ENCODE results near the gene ARPP21.
"Not testable (repeated sequence)": the region's sequence is repeated elsewhere in the genome, so short reads cannot be mapped to it uniquely, and the experiment has no call there.

The ARPP21 gene

GRCh38 chr3:35639254-35640186 lies at the start of gene ARPP21:
ARPP21 (plus strand) TSS chr3:35639525; CDS start chr3:35681752, 42,227 bp downstream.
- H3K4me3 ChIP-seq (ENCODE audit: low read length): no peak within 1 kb of the TSS
- no peak for TF ChIP-seq ZNF274 (IDR thresholded peaks at IDR 0.05; ENCODE audit: low read depth, low read length)

- TF ChIP-seq ZNF274 (IDR thresholded peaks at IDR 0.05; ENCODE audit: low read depth, low read length): no peak
- H3K4me3 ChIP-seq (ENCODE audit: low read length): no peak overlapping the region
Measured at GRCh38 chr3:35592589-35593295, 46.6 kb upstream of the ARPP21 start.

GRCh38 chr3:35594739-35595138 lies 44.6 kb upstream of the ARPP21 start:
- no peak for TF ChIP-seq ZNF274 (IDR thresholded peaks at IDR 0.05; ENCODE audit: low read depth, low read length)
- H3K4me3 ChIP-seq (ENCODE audit: low read length): no peak overlapping the region

GRCh38 chr3:35596335-35596995 lies 42.9 kb upstream of the ARPP21 start:
- H3K4me3 ChIP-seq (ENCODE audit: low read length): no peak overlapping the region
- TF ChIP-seq ZNF274 (IDR thresholded peaks at IDR 0.05; ENCODE audit: low read depth, low read length): no peak

DNA sequence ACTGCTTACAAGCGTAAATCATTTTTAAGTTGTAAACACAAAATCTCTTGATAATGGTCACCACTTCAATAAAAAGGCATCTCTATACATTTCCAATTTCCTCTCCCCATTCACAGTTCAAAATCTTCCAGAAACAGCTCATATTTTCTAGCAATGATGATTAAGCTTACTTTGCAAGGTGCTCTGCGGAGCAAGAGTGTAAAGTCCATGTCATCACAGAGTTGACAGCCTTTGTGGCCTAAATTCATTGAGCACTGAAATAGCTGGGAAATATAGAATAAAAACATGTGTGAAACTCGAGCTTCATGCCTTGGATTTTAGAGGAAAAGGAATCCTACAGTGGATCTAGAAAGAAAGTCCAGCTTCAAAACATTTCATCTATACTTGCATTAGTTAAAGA lies 41.8 kb upstream of the ARPP21 start:
- no peak overlapping the region for H3K4me3 ChIP-seq (ENCODE audit: low read length)
- TF ChIP-seq ZNF274 (IDR thresholded peaks at IDR 0.05; ENCODE audit: low read depth, low read length): no peak

DNA sequence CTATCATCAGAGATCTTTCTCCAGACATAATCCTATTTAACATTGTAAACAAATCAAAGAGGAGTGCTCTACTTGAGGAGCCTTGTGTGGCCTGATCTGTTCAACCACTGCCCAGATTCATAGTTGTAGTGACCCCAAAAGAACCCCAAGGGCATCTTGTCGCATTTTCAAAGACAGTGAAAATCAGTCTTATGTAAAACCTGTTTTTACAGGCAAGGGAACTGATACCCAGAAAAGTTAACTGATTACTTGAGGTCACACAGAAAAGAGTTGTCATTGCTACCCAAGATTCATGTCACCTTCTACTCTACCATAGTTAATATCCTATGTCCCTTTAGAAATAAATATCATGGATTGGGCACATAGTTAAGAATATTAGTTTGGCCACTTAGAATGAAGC lies 40.5 kb upstream of the ARPP21 start:
- H3K4me3 ChIP-seq (ENCODE audit: low read length): no peak overlapping the region
- TF ChIP-seq ZNF274 (IDR thresholded peaks at IDR 0.05; ENCODE audit: low read depth, low read length): no peak

DNA sequence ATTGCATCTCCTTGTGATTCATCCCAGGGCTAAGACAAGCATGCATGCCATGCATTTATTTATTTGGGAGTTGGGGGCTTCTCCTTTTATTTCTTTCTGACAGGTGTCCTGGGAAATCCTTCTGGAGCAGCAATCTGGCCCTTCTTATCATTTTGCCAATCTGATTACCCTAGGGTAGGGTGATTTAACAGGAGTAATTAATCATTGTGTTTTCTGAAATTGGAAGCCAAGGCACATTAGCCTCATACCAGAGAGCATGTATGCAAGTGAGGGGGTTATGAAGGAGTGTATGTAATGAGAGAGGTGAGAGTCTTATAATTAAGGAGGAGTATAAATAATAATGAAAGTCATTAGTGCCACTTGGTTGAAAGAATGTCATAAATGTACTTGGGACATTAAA lies 37.4 kb upstream of the ARPP21 start:
- no peak for TF ChIP-seq ZNF274 (IDR thresholded peaks at IDR 0.05; ENCODE audit: low read depth, low read length)

DNA sequence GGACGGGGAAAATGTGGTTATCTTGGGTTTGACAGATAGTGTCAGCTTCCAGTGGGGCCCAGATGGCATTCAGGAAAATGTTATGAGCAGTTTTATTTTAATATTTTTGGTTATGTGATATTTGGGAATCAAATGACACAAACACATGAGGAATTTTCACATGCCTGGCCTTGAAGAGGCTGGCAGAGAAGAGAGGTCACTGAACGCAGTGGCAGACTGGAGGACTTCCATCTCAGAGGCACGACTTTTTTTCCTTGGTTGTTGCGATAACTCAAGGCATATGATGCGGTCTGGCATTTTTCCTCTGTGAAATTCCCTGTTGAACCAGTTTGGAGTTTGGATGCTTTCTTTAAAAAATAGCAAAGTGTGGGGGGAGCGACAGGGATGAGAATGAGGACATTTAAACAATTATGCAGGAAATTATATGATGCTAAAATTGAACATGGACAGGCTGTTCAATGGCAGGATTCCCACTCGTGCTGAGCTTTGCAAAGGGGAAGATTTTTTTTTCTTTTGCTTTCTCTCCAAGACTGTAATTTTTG lies 36.9 kb upstream of the ARPP21 start:
- H3K4me3 ChIP-seq (ENCODE audit: low read length): no peak overlapping the region
- no peak for TF ChIP-seq ZNF274 (IDR thresholded peaks at IDR 0.05; ENCODE audit: low read depth, low read length)

More for the DNA sequence above, 37.4 kb upstream of the ARPP21 start:
- H3K4me3 ChIP-seq (ENCODE audit: low read length): no peak overlapping the region

- no peak for TF ChIP-seq ZNF274 (IDR thresholded peaks at IDR 0.05; ENCODE audit: low read depth, low read length)
- no peak overlapping the region for H3K4me3 ChIP-seq (ENCODE audit: low read length)
Measured at GRCh38 chr3:35616346-35616745, 23.0 kb upstream of the ARPP21 start.

DNA sequence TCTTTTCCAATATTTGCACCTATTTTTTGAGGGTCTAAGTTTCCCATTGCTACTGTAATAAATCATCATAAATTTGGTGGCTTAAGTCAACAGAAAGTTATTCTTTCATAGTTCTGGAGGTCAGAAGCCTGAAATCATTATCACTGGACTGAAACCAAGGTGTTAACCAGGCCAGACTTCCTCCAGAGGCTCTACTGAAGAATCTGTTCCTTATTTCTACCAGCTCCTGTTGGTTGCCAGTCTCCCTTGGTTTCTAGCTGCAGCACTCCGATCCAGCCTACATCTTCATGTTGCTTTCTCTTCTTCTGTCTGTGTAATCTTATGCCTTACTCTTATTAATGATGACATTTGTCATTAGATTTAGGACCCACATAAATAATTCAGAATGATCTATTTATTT lies 22.0 kb upstream of the ARPP21 start:
- TF ChIP-seq ZNF274 (IDR thresholded peaks at IDR 0.05; ENCODE audit: low read depth, low read length): no peak
- H3K4me3 ChIP-seq (ENCODE audit: low read length): no peak overlapping the region

DNA sequence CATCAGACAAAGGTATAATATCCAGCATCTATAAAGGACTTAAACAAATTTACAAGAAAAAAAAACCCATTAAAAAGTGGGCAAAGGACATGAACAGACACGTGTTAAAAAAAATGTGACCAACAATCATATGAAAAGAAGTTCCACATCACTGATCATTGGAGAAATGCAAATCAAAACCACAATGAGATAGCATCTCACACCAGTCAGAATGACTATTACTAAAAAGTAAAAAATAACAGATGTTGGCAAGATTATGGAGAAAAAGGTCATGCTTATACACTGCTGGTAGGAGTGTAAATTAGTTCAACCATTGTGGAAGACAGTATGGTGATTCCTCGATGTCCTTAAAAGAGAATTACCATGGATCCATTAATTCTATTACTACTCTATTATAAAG lies 19.1 kb upstream of the ARPP21 start:
- not testable (repeated sequence) for H3K4me3 ChIP-seq (ENCODE audit: low read length)

GRCh38 chr3:35624698-35625097 lies 14.6 kb upstream of the ARPP21 start:
- no peak overlapping the region for H3K4me3 ChIP-seq (ENCODE audit: low read length)
- no peak for TF ChIP-seq ZNF274 (IDR thresholded peaks at IDR 0.05; ENCODE audit: low read depth, low read length)

DNA sequence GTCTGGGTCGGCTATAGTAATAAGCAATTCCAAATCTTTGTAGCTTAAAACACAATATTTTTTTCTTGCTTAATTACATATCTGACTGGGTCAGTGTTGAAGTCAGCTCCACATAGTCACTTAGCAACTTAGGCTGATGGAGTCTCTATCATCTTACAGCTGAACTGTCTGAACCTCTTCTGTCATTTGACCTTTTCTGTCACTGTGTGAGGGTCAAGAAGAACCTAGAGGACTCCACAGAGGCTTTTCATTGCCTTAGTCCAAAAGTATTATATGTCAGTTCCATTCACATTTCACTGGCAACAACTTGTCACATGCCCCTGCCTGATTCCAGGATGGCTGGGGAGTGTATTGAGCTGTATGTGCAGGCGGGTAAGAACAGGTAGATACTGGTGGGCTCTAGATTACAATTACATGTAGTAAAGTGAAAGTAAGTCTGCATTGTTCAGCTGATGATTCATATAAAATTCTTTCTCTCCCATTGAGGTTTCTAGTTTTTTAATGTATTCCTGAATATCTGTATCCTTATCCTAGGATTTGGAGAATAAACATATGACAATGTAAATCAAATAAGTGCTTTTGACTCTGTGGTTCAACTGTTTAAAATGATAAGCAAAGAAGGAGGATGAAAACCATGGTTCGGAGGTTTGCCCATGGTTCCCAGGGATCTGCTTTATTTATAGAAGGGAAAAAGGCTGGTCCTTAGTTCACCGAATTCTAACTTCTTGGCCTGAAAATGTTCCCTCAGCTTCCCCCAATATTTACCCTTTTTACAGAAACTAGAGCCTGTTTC lies 5.8 kb upstream of the ARPP21 start:
- H3K4me3 ChIP-seq (ENCODE audit: low read length): no peak overlapping the region
- no peak for TF ChIP-seq ZNF274 (IDR thresholded peaks at IDR 0.05; ENCODE audit: low read depth, low read length)

- no peak for TF ChIP-seq ZNF274 (IDR thresholded peaks at IDR 0.05; ENCODE audit: low read depth, low read length)
Measured at GRCh38 chr3:35635407-35635806, 3.9 kb upstream of the ARPP21 start.

More at GRCh38 chr3:35635407-35635806, 3.9 kb upstream of the ARPP21 start:
- no peak overlapping the region for H3K4me3 ChIP-seq (ENCODE audit: low read length)
